Umbilical cord (tissue), 2 donors: ENCODE results near the gene ENTPD2. TPM values are rescaled to one million over a fixed set of nuclear protein-coding genes. Genes with fewer than 3 reads are reported as not detected.
"Not testable (repeated sequence)": the region's sequence is repeated elsewhere in the genome, so short reads cannot be mapped to it uniquely, and the experiment has no call there.

Experiments
- DNase-seq: peaks from one replicate; pipeline ENCODE4 v3.0.0-alpha.2; 2015; ENCODE audit warnings: low spot score
- total RNA-seq: library from RNA; depleted of rRNA; stranded (reverse); fragments of >200 nt; gene quantifications from one replicate; pipeline ENCODE4 v1.2.3, GENCODE V29; 2014; ENCODE audit warnings: low replicate concordance; ENCODE audit not compliant: insufficient read depth

Gene ENTPD2
- total RNA-seq, 1 donor from 2014 or later, result not detected

DNA sequence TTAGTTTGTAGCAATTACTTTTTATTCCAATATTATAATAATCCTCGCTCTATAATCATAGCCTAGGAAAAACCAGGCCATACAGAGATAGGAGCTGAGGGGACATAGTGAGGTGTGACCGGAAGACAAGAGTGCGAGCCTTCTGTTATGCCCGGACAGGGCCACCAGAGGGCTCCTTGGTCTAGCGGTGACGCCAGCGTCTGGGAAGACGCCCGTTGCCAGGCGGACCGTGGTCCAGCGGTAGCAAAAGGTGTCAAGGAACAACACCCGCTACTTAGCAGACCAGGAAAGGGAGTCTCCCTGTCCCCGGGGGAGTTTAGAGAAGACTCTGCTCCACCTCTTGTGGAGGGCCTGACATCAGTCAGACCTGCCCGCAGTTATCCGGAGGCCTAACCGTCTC lies 49.6 kb downstream of the ENTPD2 start:
- DNase-seq, result not testable (repeated sequence)

DNA sequence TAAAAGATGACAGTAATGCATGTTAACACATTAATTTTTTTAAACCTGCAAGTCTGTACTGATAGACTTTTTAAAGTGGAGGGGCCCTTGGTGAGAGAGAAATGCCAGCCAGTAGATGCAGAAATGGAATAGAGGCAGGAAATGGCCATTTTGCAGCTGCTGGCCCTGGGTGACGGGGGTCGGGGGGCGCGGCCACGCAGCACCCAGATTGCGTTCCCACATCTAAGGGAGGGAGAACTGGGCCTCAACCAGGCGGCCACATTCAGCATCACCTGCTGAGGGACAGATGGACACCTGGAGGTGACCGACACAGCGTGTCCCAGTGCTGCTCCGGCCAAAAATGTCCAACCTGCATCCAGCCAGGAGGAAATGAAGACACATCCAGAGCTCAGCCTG lies 51.2 kb downstream of the ENTPD2 start:
- DNase-seq, result no peak

DNA sequence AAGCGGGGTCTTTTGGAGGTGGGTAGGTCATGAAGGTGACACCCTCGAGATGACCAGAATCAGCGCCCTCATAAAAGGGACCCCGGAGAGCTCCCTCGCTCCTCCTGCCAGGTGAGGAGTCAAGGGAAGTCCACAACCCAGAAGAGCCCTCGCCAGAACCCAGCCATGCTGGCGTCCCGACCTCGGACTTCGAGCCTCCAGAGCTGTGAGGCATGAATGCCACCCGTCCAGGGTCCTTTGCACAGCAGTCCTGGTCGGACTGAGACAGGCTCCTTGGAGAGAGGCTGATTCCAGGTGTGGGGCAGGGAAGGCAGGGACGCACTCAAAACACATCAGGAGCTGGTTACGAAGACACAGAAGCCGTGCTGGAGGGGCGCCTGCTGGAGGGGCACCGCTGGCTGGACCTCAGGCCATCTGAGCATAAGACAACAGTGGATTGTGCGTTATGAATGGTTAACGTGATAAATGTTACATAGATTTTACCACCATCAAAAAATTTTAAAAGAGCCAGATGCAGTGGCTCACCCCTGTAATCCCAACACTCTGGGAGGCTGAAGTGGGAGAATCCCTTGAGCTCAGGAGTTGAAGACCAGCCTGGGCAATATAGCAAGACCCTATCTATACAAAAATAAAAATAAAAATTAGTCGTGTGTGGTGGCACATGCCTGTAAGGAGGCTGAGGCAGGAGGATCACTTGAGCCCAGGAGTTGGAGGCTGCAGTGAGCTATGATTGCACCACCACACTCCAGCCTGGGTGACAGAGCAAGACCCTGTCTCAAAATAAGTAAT lies 51.8 kb downstream of the ENTPD2 start:
- no peak for DNase-seq

DNA sequence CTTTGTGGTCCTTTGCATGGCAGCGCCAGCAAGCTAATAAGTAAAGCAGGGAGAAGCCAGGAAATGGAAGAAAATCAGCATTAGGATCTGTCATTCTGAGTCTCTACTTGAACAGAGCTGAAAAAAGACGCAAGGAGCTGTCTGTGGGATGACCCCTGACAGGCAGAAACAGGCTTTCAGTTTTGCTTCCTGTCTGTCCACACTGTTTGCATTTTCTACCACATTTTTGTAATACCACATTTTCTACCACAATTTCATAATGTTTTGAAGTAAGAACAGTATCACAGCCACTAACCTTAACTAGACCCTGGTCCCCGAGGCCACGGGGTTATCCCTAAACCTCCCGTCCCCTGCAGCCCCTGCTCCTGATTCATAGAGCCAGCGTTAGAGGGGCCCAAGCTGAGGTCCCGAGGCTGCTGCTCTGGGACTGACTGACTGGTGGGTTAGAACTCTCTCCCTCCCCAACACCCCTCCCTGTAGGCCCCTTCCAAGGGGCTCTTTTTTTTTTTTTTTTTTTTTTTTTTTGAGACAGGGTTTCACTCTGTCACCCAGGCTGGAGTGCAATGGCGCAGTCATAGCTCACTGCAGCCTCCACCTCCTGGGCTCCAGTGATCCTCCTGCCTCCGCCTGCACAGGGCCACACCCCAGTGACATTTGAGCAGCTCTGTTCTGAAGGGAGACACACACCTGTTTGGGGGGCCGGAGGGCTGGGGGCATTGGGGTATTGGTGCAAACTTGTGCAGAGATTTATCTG lies 53.5 kb downstream of the ENTPD2 start:
- DNase-seq, result peak; percentile 68

Other genes starting within 250 kb of the ENTPD2 start
- gene RABL6, start 246.1 kb downstream of the ENTPD2 start, total RNA-seq, result 40.2 TPM
- 1.4 TPM for gene AJM1, start 211.6 kb downstream of the ENTPD2 start, total RNA-seq
- gene PHPT1, start 204.7 kb downstream of the ENTPD2 start, total RNA-seq, result 49.1 TPM
- gene MAMDC4, start 201.7 kb downstream of the ENTPD2 start, total RNA-seq, result 4.6 TPM
- 217 TPM for gene EDF1, start 187.8 kb downstream of the ENTPD2 start, total RNA-seq
- 5.1 TPM for gene TRAF2, start 167.5 kb downstream of the ENTPD2 start, total RNA-seq
- gene FBXW5, start 109.3 kb downstream of the ENTPD2 start, total RNA-seq, result 75.8 TPM
- not detected for gene C8G, start 108.8 kb downstream of the ENTPD2 start, total RNA-seq
- not detected for gene LCN12, start 101.8 kb downstream of the ENTPD2 start, total RNA-seq
- 49.6 TPM for gene PTGDS, start 76.6 kb downstream of the ENTPD2 start, total RNA-seq
- 0.72 TPM for gene LCNL1, start 71.1 kb downstream of the ENTPD2 start, total RNA-seq
- gene PAXX, start 61.6 kb downstream of the ENTPD2 start, total RNA-seq, result 10.6 TPM
- 24.3 TPM for gene CLIC3, start 57.5 kb downstream of the ENTPD2 start, total RNA-seq
- 20.2 TPM for gene ABCA2, start 25.8 kb downstream of the ENTPD2 start, total RNA-seq
- gene FUT7, start 22.0 kb downstream of the ENTPD2 start, total RNA-seq, result 0.96 TPM
- 6.5 TPM for gene NPDC1, start 7.9 kb downstream of the ENTPD2 start, total RNA-seq
- gene SAPCD2, start 16.5 kb upstream of the ENTPD2 start, total RNA-seq, result 2.6 TPM
- 8.2 TPM for gene UAP1L1, start 23.5 kb upstream of the ENTPD2 start, total RNA-seq
- 41.4 TPM for gene MAN1B1, start 32.9 kb upstream of the ENTPD2 start, total RNA-seq
- 67.9 TPM for gene DPP7, start 60.7 kb upstream of the ENTPD2 start, total RNA-seq
- 5.1 TPM for gene GRIN1, start 85.1 kb upstream of the ENTPD2 start, total RNA-seq
- gene LRRC26, start 116.0 kb upstream of the ENTPD2 start, total RNA-seq, result not detected
- gene TMEM210, start 118.0 kb upstream of the ENTPD2 start, total RNA-seq, result not detected
- 18.3 TPM for gene ANAPC2, start 134.5 kb upstream of the ENTPD2 start, total RNA-seq
- 30.8 TPM for gene SSNA1, start 134.6 kb upstream of the ENTPD2 start, total RNA-seq
- 2.2 TPM for gene TPRN, start 146.7 kb upstream of the ENTPD2 start, total RNA-seq
- gene TMEM203, start 151.6 kb upstream of the ENTPD2 start, total RNA-seq, result 33.0 TPM
- 0.72 TPM for gene NDOR1, start 151.6 kb upstream of the ENTPD2 start, total RNA-seq
- gene RNF208, start 168.2 kb upstream of the ENTPD2 start, total RNA-seq, result not detected
- gene CYSRT1, start 171.1 kb upstream of the ENTPD2 start, total RNA-seq, result 0.96 TPM
- gene RNF224, start 173.4 kb upstream of the ENTPD2 start, total RNA-seq, result not detected
- not detected for gene SLC34A3, start 176.8 kb upstream of the ENTPD2 start, total RNA-seq
- 48.9 TPM for gene TUBB4B, start 187.2 kb upstream of the ENTPD2 start, total RNA-seq
- 1.9 TPM for gene STPG3, start 197.2 kb upstream of the ENTPD2 start, total RNA-seq
- gene NELFB, start 201.3 kb upstream of the ENTPD2 start, total RNA-seq, result 18.8 TPM
- 4.3 TPM for gene TOR4A, start 223.7 kb upstream of the ENTPD2 start, total RNA-seq
- gene NRARP, start 248.2 kb upstream of the ENTPD2 start, total RNA-seq, result 1.9 TPM